Subcutaneous abdominal adipose tissue (tissue), 5 donors: Measurements from ENCODE around the gene FNIP2.
"Not testable (repeated sequence)": the region's sequence is repeated elsewhere in the genome, so short reads cannot be mapped to it uniquely, and the experiment has no call there.

Source experiments
- H3K27ac ChIP-seq: one replicate; pipeline ENCODE4 v1.7.0; 2013; ENCODE audit warnings: low read depth, mild to moderate bottlenecking, inconsistent platforms, low read length, moderate library complexity
- H3K27me3 ChIP-seq, 5 donors: one replicate each; pipeline ENCODE4 v1.7.0; 2013; ENCODE audit warnings: low read length in 5 of 5, inconsistent platforms in 1 of 5; ENCODE audit not compliant: control insufficient read depth in 5 of 5, insufficient read depth in 4 of 5
- H3K36me3 ChIP-seq, 5 donors: one replicate each; pipeline ENCODE4 v1.7.0; 2013; ENCODE audit warnings: low read length in 5 of 5; ENCODE audit not compliant: control insufficient read depth in 5 of 5, insufficient read depth in 5 of 5
- H3K4me1 ChIP-seq, 5 donors: one replicate each; pipeline ENCODE4 v1.7.0; 2013; ENCODE audit warnings: low read length in 5 of 5, mild to moderate bottlenecking in 3 of 5, moderate library complexity in 1 of 5; ENCODE audit not compliant: control insufficient read depth in 5 of 5, insufficient read depth in 5 of 5
- H3K4me3 ChIP-seq, 5 donors: one replicate each; pipeline ENCODE4 v1.7.0; 2013; ENCODE audit warnings: low read length in 5 of 5, low read depth in 1 of 5
- H3K9ac ChIP-seq, 5 donors: one replicate each; pipeline ENCODE4 v1.7.0; 2013; ENCODE audit warnings: low read length in 5 of 5, mild to moderate bottlenecking in 4 of 5, moderate library complexity in 3 of 5
- H3K9me3 ChIP-seq, 5 donors: one replicate each; pipeline ENCODE4 v1.7.0; 2013; ENCODE audit warnings: low read length in 5 of 5; ENCODE audit not compliant: control insufficient read depth in 5 of 5
- donor health status: healthy.
- donor health status: healthy.
- donor health status: healthy.
- donor health status: healthy.
- donor health status: healthy.

FNIP2 gene

DNA sequence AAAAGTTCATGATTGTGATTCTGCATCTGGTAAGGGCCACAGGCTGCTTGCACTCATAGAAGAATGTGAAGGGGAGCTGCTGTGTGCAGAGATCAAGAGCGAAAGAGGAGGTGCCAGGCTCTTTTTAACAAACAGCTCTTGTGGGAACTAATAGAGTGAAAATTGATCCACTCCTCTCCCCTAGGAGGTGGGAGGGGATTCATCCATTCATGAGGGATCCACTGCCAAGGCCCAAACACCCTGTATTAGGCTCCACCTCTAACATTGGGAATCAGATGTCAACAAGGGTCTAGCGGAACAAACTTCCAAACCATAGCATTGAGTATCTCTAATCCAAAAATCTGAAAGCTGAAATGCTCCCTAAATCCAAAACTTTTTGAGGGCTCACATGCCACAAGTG lies 29.2 kb upstream of the FNIP2 start:
- Histone ChIP-seq H3K9me3 (no peaks in the 10 kb centered on the region), H3K9ac (no peak overlapping the region), H3K4me1 (no peaks in the 10 kb centered on the region), H3K27me3 (no peaks in the 10 kb centered on the region), H3K36me3 (no peaks in the 10 kb centered on the region), H3K4me3 (no peak overlapping the region), H3K27ac (no peak overlapping the region)

DNA sequence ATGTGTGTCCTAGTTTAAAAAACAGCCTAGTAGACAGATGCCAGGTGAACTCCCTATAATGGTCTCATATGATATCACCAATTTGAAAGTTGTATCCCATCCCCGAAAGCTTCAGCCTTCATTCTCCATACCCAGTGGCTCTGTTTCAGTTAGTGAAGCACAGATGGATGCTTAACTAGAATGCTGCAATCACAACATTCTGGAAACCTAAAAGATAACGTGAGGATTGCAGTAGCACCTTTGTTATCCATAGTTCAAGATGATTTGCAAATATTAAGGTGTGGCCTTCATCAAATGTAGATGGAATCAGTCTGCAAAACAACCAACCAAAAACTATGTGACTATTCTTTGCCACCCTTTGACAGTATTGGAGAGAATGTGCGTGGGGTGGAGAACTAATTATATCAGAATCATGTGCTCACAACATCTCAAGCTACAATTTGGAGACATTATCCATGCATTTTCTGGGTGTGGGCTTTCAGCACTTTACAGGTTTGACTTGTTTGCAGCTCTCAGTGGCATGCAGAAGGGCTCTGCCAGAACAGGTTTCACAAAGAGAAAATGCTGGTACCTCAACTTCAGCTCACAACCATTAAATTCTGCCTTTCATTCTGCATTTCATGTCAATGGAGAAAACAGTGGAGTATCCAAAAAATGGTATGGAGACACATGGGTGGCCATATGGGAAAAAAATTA lies 27.4 kb upstream of the FNIP2 start:
- Histone ChIP-seq H3K4me1 (no peaks in the 10 kb centered on the region), H3K27me3 (no peaks in the 10 kb centered on the region)

DNA sequence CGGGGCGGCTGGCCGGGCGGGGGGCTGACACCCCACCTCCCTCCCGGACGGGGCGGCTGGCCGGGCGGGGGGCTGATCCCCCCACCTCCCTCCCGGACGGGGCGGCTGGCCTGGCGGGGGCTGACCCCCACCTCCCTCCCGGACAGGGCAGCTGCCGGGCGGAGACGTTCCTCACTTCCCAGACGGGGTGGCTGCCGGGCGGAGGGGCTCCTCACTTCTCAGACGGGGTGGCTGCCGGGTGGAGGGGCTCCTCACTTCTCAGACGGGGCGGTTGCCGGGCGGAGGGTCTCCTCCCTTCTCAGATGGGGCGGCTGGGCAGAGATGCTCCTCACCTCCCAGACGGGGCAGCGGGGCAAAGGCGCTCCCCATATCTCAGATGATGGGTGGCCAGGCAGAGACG lies 22.3 kb upstream of the FNIP2 start:
- not testable (repeated sequence) for H3K9ac ChIP-seq, H3K27me3 ChIP-seq, H3K4me1 ChIP-seq, H3K4me3 ChIP-seq, H3K27ac ChIP-seq, H3K9me3 ChIP-seq, H3K36me3 ChIP-seq

More for the DNA sequence above, 27.4 kb upstream of the FNIP2 start:
- Histone ChIP-seq H3K36me3 (no peaks in the 10 kb centered on the region), H3K4me3 (no peak overlapping the region), H3K27ac (no peak overlapping the region), H3K9ac (no peak overlapping the region), H3K9me3 (no peaks in the 10 kb centered on the region)

DNA sequence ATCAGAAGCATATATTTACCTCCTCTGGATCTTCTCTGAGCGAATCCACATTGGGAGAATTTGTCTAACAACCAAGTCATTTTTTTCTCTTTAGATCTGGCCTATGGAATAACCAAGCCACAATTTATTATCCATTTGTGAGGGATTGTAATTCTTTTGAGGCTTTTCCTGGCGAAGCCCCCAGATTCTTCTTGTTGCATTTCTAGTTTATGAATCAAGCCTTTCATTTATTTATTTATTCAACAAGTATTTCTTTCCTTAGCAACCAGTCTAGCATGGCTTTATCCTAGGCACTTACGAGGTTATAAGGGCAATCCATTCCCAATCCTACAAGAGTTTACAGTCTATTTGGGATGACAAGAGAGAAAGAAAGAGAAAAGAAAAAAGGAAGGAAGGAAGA lies 18.4 kb upstream of the FNIP2 start:
- no peaks in the 10 kb centered on the region for H3K9me3 ChIP-seq

DNA sequence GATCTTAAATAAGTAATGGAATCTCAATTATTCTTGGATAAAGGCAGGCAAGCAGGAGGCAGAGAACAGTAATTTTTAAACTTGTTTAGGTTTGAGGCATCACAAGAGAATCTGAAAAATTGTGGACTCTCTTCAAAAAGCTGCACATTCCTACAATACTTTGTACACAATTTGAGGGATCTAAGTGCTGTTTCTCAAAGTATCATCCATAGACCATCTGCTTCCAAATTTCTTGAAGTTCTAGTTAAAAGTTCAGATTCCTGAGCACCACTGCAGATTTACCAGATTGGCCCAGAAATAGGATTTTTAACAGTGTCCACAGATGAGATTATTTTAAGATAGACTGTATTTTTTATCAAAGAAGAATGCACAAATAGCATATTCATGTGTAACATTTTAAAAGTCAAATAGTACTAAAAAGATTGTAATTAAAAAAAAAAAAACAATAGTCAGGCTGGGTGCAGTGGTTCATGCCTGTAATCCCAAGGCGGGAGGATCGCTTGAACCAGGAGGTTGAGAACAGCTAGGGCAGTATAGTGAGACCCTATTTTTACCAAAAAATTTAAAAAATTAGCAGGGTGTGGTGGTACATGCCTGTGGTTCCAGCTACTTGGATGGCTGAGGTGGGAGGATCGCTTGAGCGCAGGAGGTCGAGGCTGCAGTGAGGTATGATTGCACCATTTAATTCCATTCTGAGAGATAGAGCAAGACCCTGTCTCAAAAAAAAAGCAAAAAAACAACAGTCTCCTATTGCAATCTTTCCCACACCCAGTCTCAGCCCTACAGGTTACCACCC lies 14.2 kb upstream of the FNIP2 start:
- Histone ChIP-seq H3K4me3 (no peak overlapping the region), H3K9me3 (no peaks in the 10 kb centered on the region), H3K27ac (no peak overlapping the region), H3K27me3 (no peaks in the 10 kb centered on the region), H3K9ac (no peak overlapping the region), H3K4me1 (peaks cover 0 to 13% (median 0%) of the 10 kb centered on the region in 5 donors), H3K36me3 (no peaks in the 10 kb centered on the region)

More for the DNA sequence above, 18.4 kb upstream of the FNIP2 start:
- Histone ChIP-seq H3K27me3 (no peaks in the 10 kb centered on the region), H3K36me3 (no peaks in the 10 kb centered on the region), H3K4me1 (peaks cover 0 to 9% (median 0%) of the 10 kb centered on the region in 5 donors), H3K9ac (no peak overlapping the region), H3K4me3 (no peak overlapping the region), H3K27ac (no peak overlapping the region)

DNA sequence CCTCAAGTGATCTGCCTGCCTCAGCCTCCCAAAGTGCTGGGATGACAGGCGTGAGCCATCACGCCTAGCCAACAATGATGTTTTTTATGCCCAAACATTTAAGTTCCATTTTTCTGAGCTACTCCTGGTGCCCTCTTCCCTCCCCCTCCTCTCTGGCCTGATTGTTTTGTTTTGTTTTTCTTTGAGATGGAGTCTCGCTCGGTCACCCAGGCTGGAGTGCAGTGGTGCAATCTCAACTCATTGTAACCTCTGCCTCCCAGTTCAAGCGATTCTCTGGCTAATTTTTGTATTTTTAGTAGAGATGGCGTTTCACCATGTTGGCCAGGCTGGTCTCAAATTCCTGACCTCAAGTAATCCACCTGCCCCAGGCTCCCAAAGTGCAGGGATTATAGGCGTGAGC lies 13.0 kb upstream of the FNIP2 start:
- H3K9ac ChIP-seq, H3K27ac ChIP-seq, H3K36me3 ChIP-seq, H3K4me3 ChIP-seq, H3K27me3 ChIP-seq, H3K9me3 ChIP-seq: not testable (repeated sequence)
- peaks cover 0 to 13% (median 0%) of the 10 kb centered on the region in 5 donors for H3K4me1 ChIP-seq

DNA sequence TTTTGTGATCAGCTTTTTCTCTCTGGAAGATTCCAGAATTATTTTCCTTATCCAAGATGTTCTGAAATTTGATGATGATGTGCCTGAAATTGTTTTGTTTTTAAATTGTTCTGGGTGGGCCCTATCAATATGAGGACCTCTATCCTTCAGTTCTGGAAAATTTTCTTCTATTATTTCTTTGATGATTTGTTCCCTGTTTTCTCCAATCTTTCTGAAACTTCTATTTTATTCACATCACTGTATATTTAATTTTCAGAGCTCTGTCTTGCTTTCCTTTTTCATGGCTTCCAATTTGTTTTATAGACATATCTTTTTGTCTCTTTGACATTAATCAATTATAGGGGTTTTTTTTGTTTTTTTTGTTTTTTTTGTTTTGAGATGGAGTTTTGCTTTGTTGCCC lies 12.2 kb upstream of the FNIP2 start:
- Histone ChIP-seq H3K9ac (no peak overlapping the region), H3K4me3 (no peak overlapping the region)

DNA sequence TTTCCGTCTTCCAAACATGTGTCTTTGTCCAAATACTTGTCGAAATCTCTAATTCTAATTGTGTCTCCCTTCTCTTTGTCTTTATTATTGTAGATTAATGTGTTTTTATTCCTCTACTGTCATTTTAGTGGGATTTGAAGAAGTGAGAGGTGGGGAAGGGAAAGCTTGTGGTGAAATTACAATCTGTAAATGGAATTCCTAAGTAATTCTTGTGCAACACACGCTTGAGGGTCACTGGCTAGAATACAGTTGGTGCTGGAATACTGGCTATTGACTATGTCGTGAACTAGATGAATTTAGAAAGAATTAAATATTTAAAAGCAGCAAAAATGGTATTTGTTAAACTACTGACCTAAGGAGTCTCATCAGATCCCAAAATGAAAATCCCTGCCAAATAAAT lies 10.7 kb upstream of the FNIP2 start:
- H3K27me3 ChIP-seq, result no peaks in the 10 kb centered on the region
- no peaks in the 10 kb centered on the region for H3K36me3 ChIP-seq
- H3K27ac ChIP-seq, result no peak overlapping the region
- H3K9ac ChIP-seq, result no peak overlapping the region
- no peaks in the 10 kb centered on the region for H3K9me3 ChIP-seq
- H3K4me3 ChIP-seq, result no peak overlapping the region
- H3K4me1 ChIP-seq, result peaks cover 0 to 13% (median 0%) of the 10 kb centered on the region in 5 donors

More for the DNA sequence above, 12.2 kb upstream of the FNIP2 start:
- H3K36me3 ChIP-seq, result no peaks in the 10 kb centered on the region
- H3K4me1 ChIP-seq, result peaks cover 0 to 13% (median 0%) of the 10 kb centered on the region in 5 donors
- H3K27ac ChIP-seq, result no peak overlapping the region
- H3K27me3 ChIP-seq, result no peaks in the 10 kb centered on the region
- no peaks in the 10 kb centered on the region for H3K9me3 ChIP-seq

DNA sequence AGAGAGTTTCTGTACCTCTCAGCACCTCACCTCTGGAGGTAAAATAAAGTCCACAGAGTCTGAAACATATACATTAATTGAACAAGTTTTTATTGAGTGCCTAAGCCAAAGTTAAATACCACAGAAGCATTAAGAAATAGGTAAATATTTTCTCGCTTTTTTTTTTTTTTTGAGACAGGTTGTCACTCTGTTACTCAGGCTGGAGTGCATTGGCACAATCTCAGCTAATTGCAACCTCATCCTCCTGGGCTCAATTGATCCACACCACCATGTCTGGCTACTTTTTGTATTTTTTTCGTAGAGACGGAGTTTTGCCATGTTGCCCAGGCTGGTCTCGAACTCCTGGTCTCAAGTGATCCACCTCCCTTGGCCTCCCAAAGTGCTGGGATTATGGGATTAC lies 10.1 kb upstream of the FNIP2 start:
- Histone ChIP-seq H3K4me3 (no peak overlapping the region), H3K27ac (no peak overlapping the region), H3K36me3 (no peaks in the 10 kb centered on the region), H3K4me1 (peaks cover 0 to 13% (median 0%) of the 10 kb centered on the region in 5 donors), H3K9ac (no peak overlapping the region), H3K9me3 (no peaks in the 10 kb centered on the region), H3K27me3 (no peaks in the 10 kb centered on the region)

DNA sequence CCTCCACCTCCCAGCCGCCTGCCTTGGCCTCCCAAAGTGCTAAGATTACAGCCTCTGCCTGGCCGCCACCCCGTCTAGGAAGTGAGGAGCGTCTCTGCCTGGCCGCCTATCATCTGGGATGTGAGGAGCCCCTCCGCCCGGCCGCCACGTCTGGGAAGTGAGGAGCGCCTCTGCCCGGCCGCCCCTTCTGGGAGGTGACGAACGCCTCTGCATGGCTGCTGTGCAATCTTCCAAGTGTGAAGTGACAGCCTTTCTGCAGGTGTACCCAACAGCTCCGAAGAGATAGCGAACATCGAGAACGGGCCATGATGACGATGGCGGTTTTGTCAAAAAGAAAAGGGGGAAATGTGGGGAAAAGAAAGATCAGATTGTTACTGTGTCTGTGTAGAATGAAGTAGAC lies 9.3 kb upstream of the FNIP2 start:
- not testable (repeated sequence) for H3K27ac ChIP-seq, H3K36me3 ChIP-seq, H3K9ac ChIP-seq, H3K9me3 ChIP-seq, H3K4me3 ChIP-seq, H3K4me1 ChIP-seq, H3K27me3 ChIP-seq
